ENCODE data around the gene PTGFR.

DNA sequence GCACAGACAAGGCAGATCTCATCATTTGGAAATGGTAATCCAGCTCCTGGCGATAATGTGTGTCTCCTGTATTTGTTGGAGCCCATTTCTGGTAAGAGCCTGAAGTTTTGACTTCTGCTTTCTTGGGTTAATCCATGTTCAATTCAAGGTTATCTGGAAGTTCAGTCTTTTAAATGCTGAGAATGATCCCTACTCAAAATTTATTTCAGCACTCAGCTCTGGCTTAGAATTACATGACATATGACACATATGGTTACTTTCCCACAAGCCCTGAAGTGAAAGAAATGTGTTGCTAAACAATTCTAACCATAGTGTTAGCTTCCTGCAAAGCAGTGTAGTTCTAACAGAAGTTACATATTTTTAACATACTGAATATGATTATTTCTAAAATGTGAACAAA lies 2.7 kb downstream of the PTGFR start:
- TF ChIP-seq POLR2A (IDR thresholded peaks at IDR 0.05) = no peak
- TF ChIP-seq, protein P1, sequence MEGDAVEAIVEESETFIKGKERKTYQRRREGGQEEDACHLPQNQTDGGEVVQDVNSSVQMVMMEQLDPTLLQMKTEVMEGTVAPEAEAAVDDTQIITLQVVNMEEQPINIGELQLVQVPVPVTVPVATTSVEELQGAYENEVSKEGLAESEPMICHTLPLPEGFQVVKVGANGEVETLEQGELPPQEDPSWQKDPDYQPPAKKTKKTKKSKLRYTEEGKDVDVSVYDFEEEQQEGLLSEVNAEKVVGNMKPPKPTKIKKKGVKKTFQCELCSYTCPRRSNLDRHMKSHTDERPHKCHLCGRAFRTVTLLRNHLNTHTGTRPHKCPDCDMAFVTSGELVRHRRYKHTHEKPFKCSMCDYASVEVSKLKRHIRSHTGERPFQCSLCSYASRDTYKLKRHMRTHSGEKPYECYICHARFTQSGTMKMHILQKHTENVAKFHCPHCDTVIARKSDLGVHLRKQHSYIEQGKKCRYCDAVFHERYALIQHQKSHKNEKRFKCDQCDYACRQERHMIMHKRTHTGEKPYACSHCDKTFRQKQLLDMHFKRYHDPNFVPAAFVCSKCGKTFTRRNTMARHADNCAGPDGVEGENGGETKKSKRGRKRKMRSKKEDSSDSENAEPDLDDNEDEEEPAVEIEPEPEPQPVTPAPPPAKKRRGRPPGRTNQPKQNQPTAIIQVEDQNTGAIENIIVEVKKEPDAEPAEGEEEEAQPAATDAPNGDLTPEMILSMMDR (IDR thresholded peaks at IDR 0.05) = no peak

Measured in heart left ventricle (tissue), 13 donors.